Fibroblast of skin of right biceps (primary cell): ENCODE results near the gene FSIP2.
"Not testable (repeated sequence)": the region's sequence is repeated elsewhere in the genome, so short reads cannot be mapped to it uniquely, and the experiment has no call there.

Source experiments
- DNase-seq: peaks from one replicate; pipeline ENCODE4 v3.0.0-alpha.2; 2013

Gene FSIP2

GRCh38 chr2:185811580-185811979 is 73.0 kb downstream of the FSIP2 start:
- DNase-seq: no peak

- DNase-seq: no peak
Measured at GRCh38 chr2:185813707-185814106, 75.1 kb downstream of the FSIP2 start.

GRCh38 chr2:185817991-185818390 is 79.4 kb downstream of the FSIP2 start:
- DNase-seq: no peak

- DNase-seq: no peak
Measured at GRCh38 chr2:185821467-185821866, 82.9 kb downstream of the FSIP2 start.

- no peak for DNase-seq
Measured at GRCh38 chr2:185823773-185824172, 85.2 kb downstream of the FSIP2 start.

- DNase-seq: no peak
Measured at GRCh38 chr2:185825557-185825956, 87.0 kb downstream of the FSIP2 start.

GRCh38 chr2:185828326-185828725 is 89.7 kb downstream of the FSIP2 start:
- DNase-seq: no peak

- no peak for DNase-seq
Measured at GRCh38 chr2:185833864-185834263, 95.3 kb downstream of the FSIP2 start.

- no peak for DNase-seq
Measured at GRCh38 chr2:185835974-185836373, 97.4 kb downstream of the FSIP2 start.

- no peak for DNase-seq
Measured at GRCh38 chr2:185854885-185855284, 116.3 kb downstream of the FSIP2 start.

GRCh38 chr2:185857691-185858090 is 119.1 kb downstream of the FSIP2 start:
- peak; percentile 9 for DNase-seq

GRCh38 chr2:185859506-185859905 is 120.9 kb downstream of the FSIP2 start:
- DNase-seq: no peak

GRCh38 chr2:185860321-185860720 is 121.7 kb downstream of the FSIP2 start:
- no peak for DNase-seq

GRCh38 chr2:185862657-185863398 is 124.2 kb downstream of the FSIP2 start:
- no peak for DNase-seq

- not testable (repeated sequence) for DNase-seq
Measured at GRCh38 chr2:185864468-185865260, 126.1 kb downstream of the FSIP2 start.

- DNase-seq: no peak
Measured at GRCh38 chr2:185875136-185875931, 136.7 kb downstream of the FSIP2 start.

GRCh38 chr2:185876234-185876633 is 137.6 kb downstream of the FSIP2 start:
- DNase-seq: no peak

GRCh38 chr2:185880396-185880795 is 141.8 kb downstream of the FSIP2 start:
- no peak for DNase-seq
